ENCODE results near the gene CYP19A1. TPM values are rescaled to one million over a fixed set of nuclear protein-coding genes. Genes with fewer than 3 reads are reported as not detected.

Gene CYP19A1
- total RNA-seq, 1 experiment from 2014 or later: not detected

- ATAC-seq: peak; percentile 84
- RAD21 ChIA-PET (ENCODE audit: low non-redundant PET in 1 of 2, low total read pairs in 2 of 2, uncharacterized antibody in 2 of 2, unreplicated experiment in 2 of 2): no interaction called here
- no peaks in the 10 kb centered on the region for H3K9me3 ChIP-seq (ENCODE audit: control insufficient read depth in 1 of 2, insufficient read depth in 1 of 2, low read depth in 1 of 2, low read length in 2 of 2)
These were observed 94.6 kb downstream of the CYP19A1 start for GRCh38 chr15:51243774-51244173.

GRCh38 chr15:51240066-51240465 lies 98.3 kb downstream of the CYP19A1 start:
- TF ChIP-seq ZBTB33 (IDR thresholded peaks at IDR 0.05; ENCODE audit: extremely low read depth, insufficient replicate concordance, low read length) (no peak), SP1 (IDR thresholded peaks at IDR 0.05; ENCODE audit: low read depth) (no peak)
- BruUV-seq (replicated peaks): no TSS peak
- Histone ChIP-seq H2AFZ (ENCODE audit: low read depth, low read length, poor library complexity, severe bottlenecking) (no peak overlapping the region), H3K27ac (ENCODE audit: low read depth, low read length) (no peak overlapping the region), H3K9me3 (ENCODE audit: control insufficient read depth in 1 of 2, insufficient read depth in 1 of 2, low read depth in 1 of 2, low read length in 2 of 2) (no peaks in the 10 kb centered on the region), H4K20me1 (ENCODE audit: insufficient read depth) (no peaks in the 10 kb centered on the region), H3K36me3 (ENCODE audit: control insufficient read depth in 1 of 2, insufficient read depth in 2 of 2, low read length in 2 of 2) (no peaks in the 10 kb centered on the region), H3K27me3 (ENCODE audit: insufficient read depth, low read length) (peaks cover 8% of the 10 kb centered on the region; the same call in 1 of the 2 replicates), H3K79me2 (ENCODE audit: insufficient read depth, low read length) (no peaks in the 10 kb centered on the region), H3K4me2 (ENCODE audit: low read length) (no peak overlapping the region), H3K9ac (ENCODE audit: low read length) (no peak overlapping the region), H3K9me2 (ENCODE audit: insufficient read depth) (no peaks in the 10 kb centered on the region), H3K4me3 (replicated peaks in 1 of 2; ENCODE audit: low read depth in 1 of 2, low read length in 2 of 2) (no peak overlapping the region), H3K4me1 (ENCODE audit: control insufficient read depth in 1 of 2, insufficient read depth in 2 of 2, low read length in 2 of 2) (peaks cover 21 to 22% of the 10 kb centered on the region in 2 experiments)
- DNase-seq (ENCODE audit: low read depth, low spot score) (no peak), ATAC-seq (no peak)
- ChIA-PET POLR2A (no interaction called here), CTCF (interaction anchor here (0.6 to 2.5 kb wide), 3 partner anchors 10 to 1481 kb away, joined by 3 to 8 read pairs (median 8); no protein-coding TSS in a partner anchor), RAD21 (ENCODE audit: low non-redundant PET in 1 of 2, low total read pairs in 2 of 2, uncharacterized antibody in 2 of 2, unreplicated experiment in 2 of 2) (no interaction called here)
- intact Hi-C loops (cut with micrococcal nuclease): no loop called here

More at GRCh38 chr15:51243774-51244173, 94.6 kb downstream of the CYP19A1 start:
- H2AFZ ChIP-seq (ENCODE audit: low read depth, low read length, poor library complexity, severe bottlenecking): no peak overlapping the region
- H3K36me3 ChIP-seq (ENCODE audit: control insufficient read depth in 1 of 2, insufficient read depth in 2 of 2, low read length in 2 of 2): no peaks in the 10 kb centered on the region
- H3K27me3 ChIP-seq (ENCODE audit: insufficient read depth, low read length): no peaks in the 10 kb centered on the region
- no peak for TF ChIP-seq POLR2A (IDR thresholded peaks at IDR 0.05; ENCODE audit: borderline replicate concordance, extremely low read depth, insufficient read depth, insufficient read length)
- no peak for TF ChIP-seq TCF7L2 (IDR thresholded peaks at IDR 0.05; ENCODE audit: borderline replicate concordance, extremely low read depth, insufficient read depth, insufficient read length)
- TF ChIP-seq SRF (IDR thresholded peaks at IDR 0.05; ENCODE audit: low read depth): 0 out of 2 replicates have a peak, but pooled peaks have one; percentile 18
- TF ChIP-seq SIN3A (IDR thresholded peaks at IDR 0.05; ENCODE audit: low read depth): no peak
- TF ChIP-seq CBX3 (IDR thresholded peaks at IDR 0.05; ENCODE audit: low read depth): peak; percentile 70; the same call in 1 of the 2 replicates
- peak; percentile 24; the same call in 1 of the 2 replicates for TF ChIP-seq EGR1 (IDR thresholded peaks at IDR 0.05; ENCODE audit: low read depth)
- TF ChIP-seq CEBPB (IDR thresholded peaks at IDR 0.05; ENCODE audit: low read depth): 0 out of 2 replicates have a peak, but pooled peaks have one; percentile 19
- TF ChIP-seq YY1 (IDR thresholded peaks at IDR 0.05; ENCODE audit: extremely low read depth, insufficient replicate concordance, low read depth, low read length): no peak
- TF ChIP-seq RAD21 (IDR thresholded peaks at IDR 0.05; ENCODE audit: low read depth): 0 out of 2 replicates have a peak, but pooled peaks have one; percentile 6
- TF ChIP-seq JUND (IDR thresholded peaks at IDR 0.05): peak; percentile 86
- TF ChIP-seq, protein P1, sequence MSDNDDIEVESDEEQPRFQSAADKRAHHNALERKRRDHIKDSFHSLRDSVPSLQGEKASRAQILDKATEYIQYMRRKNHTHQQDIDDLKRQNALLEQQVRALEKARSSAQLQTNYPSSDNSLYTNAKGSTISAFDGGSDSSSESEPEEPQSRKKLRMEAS (IDR thresholded peaks at IDR 0.05): no peak
- peak; percentile 55; the same call in 1 of the 2 replicates for TF ChIP-seq SP1 (IDR thresholded peaks at IDR 0.05; ENCODE audit: low read depth)
- TF ChIP-seq FOSL1 (IDR thresholded peaks at IDR 0.05; ENCODE audit: low read depth): peak; percentile 81
- POLR2A ChIA-PET: no interaction called here
- H3K27ac ChIP-seq (ENCODE audit: low read depth, low read length): peak overlapping the region; percentile 12; the same call in 1 of the 2 replicates
- DNase-seq (ENCODE audit: low read depth, low spot score): peak; percentile 34
- peaks cover 21 to 26% of the 10 kb centered on the region in 2 experiments for H3K4me1 ChIP-seq (ENCODE audit: control insufficient read depth in 1 of 2, insufficient read depth in 2 of 2, low read length in 2 of 2)
- no peaks in the 10 kb centered on the region for H3K9me2 ChIP-seq (ENCODE audit: insufficient read depth)
- no peak overlapping the region for H3K4me3 ChIP-seq (replicated peaks in 1 of 2; ENCODE audit: low read depth in 1 of 2, low read length in 2 of 2)
- H3K4me2 ChIP-seq (ENCODE audit: low read length): peak overlapping the region; percentile 39
- no peaks in the 10 kb centered on the region for H4K20me1 ChIP-seq (ENCODE audit: insufficient read depth)
- H3K79me2 ChIP-seq (ENCODE audit: insufficient read depth, low read length): no peaks in the 10 kb centered on the region
- CTCF ChIA-PET: no interaction called here
- intact Hi-C loops (cut with micrococcal nuclease): no loop called here
- H3K9ac ChIP-seq (ENCODE audit: low read length): no peak overlapping the region
- BruUV-seq (replicated peaks): no TSS peak
